Neural cell (in vitro differentiated cells): ENCODE results near the gene RASD2. TPM values are rescaled to one million over a fixed set of nuclear protein-coding genes. Genes with fewer than 3 reads are reported as not detected.
"Not testable (repeated sequence)": the region's sequence is repeated elsewhere in the genome, so short reads cannot be mapped to it uniquely, and the experiment has no call there.

Experiments used
- H2AFZ ChIP-seq: fragments of 200-600, 300-800 bp; sonication (generic), shearing (Covaris generic); 2 replicates; pipeline ENCODE4 v1.6.0; 2014; ENCODE audit warnings: low read depth, mild to moderate bottlenecking, antibody characterized with exemption, low read length, moderate library complexity
- H3F3A ChIP-seq: fragments of 200-600 bp; shearing (Covaris generic); 2 replicates; pipeline ENCODE4 v1.6.1; 2016; ENCODE audit warnings: mild to moderate bottlenecking, moderate library complexity, mixed read lengths, antibody characterized with exemption, low read length; ENCODE audit not compliant: insufficient read depth, poor library complexity, severe bottlenecking
- H3K27ac ChIP-seq: fragments of 200-600, 300-800 bp; sonication (generic), shearing (Covaris generic); 2 replicates; pipeline ENCODE4 v1.5.1; 2014; ENCODE audit warnings: mild to moderate bottlenecking, low read length, moderate library complexity
- H3K27me3 ChIP-seq: fragments of 300-800, 200-600 bp; sonication (generic), shearing (Covaris generic); 2 replicates; pipeline ENCODE4 v1.6.0; 2014; ENCODE audit warnings: mild to moderate bottlenecking, low read depth, low read length, moderate library complexity; ENCODE audit not compliant: insufficient read depth
- H3K36me3 ChIP-seq: fragments of 300-800, 200-600 bp; sonication (generic), shearing (Covaris generic); 2 replicates; pipeline ENCODE4 v1.5.1; 2014; ENCODE audit warnings: mild to moderate bottlenecking, antibody characterized with exemption, low read length, moderate library complexity; ENCODE audit not compliant: insufficient read depth
- H3K4me2 ChIP-seq: fragments of 300-800, 200-600 bp; sonication (generic), shearing (Covaris generic); 2 replicates; pipeline ENCODE4 v1.6.0; 2014; ENCODE audit warnings: mild to moderate bottlenecking, low read length
- H3K4me3 ChIP-seq: fragments of 300-800, 200-600 bp; sonication (generic), shearing (Covaris generic); 2 replicates; pipeline ENCODE4 v1.5.1; 2014; ENCODE audit warnings: mild to moderate bottlenecking, low read length, moderate library complexity
- H3K79me2 ChIP-seq: fragments of 200-600 bp; shearing (Covaris generic); replicated peaks from 2 replicates; pipeline ENCODE4 v1.6.0; 2014; ENCODE audit warnings: mild to moderate bottlenecking, low read length, moderate library complexity; ENCODE audit not compliant: insufficient read depth
- H3K9ac ChIP-seq: fragments of 300-800, 200-600 bp; sonication (generic), shearing (Covaris generic); 2 replicates; pipeline ENCODE4 v1.6.1; 2016; ENCODE audit warnings: mild to moderate bottlenecking, low read length, mixed read lengths
- H3K9me2 ChIP-seq: fragments of 200-600 bp; shearing (Covaris generic); 2 replicates; pipeline ENCODE4 v1.6.1; 2016; ENCODE audit warnings: mild to moderate bottlenecking, low read length, mixed read lengths; ENCODE audit not compliant: insufficient read depth
- H3K9me3 ChIP-seq: fragments of 200-600, 300-800 bp; sonication (generic), shearing (Covaris generic); 2 replicates; pipeline ENCODE4 v1.6.1; 2016; ENCODE audit warnings: mild to moderate bottlenecking, mixed run types, low read length, moderate library complexity, mixed read lengths
- H4K20me1 ChIP-seq: fragments of 200-600 bp; shearing (Covaris generic); 2 replicates; pipeline ENCODE4 v1.6.1; 2016; ENCODE audit warnings: mild to moderate bottlenecking, mixed run types; ENCODE audit not compliant: insufficient read depth
- EP300 ChIP-seq: fragments of 450-650 bp; conservative IDR thresholded peaks from 2 replicates; pipeline ENCODE4 v1.6.1; 2014; ENCODE audit warnings: antibody characterized with exemption, mild to moderate bottlenecking, moderate library complexity; ENCODE audit not compliant: poor library complexity, severe bottlenecking
- EZH2 ChIP-seq: fragments of 200-600, 300-800 bp; shearing (Covaris generic), sonication (generic); IDR thresholded peaks from 2 replicates; pipeline ENCODE4 v1.6.1; 2014; ENCODE audit warnings: antibody characterized with exemption, low read length, borderline replicate concordance, mild to moderate bottlenecking; ENCODE audit not compliant: insufficient read depth, poor library complexity, severe bottlenecking
- MXI1 ChIP-seq: fragments of 450-650 bp; conservative IDR thresholded peaks from 2 replicates; pipeline ENCODE4 v1.6.1; 2014; ENCODE audit warnings: antibody characterized with exemption, mild to moderate bottlenecking; ENCODE audit not compliant: poor library complexity, severe bottlenecking
- POLR2AphosphoS5 ChIP-seq: IDR thresholded peaks from 2 replicates; pipeline ENCODE4 v1.6.1; 2012
- RAD21 ChIP-seq: fragments of 450-650 bp; conservative IDR thresholded peaks from 2 replicates; pipeline ENCODE4 v1.6.1; 2014; ENCODE audit warnings: antibody characterized with exemption, mild to moderate bottlenecking, moderate library complexity
- SMC3 ChIP-seq: fragments of 450-650 bp; conservative IDR thresholded peaks from 2 replicates; pipeline ENCODE4 v1.6.1; 2014; ENCODE audit warnings: antibody characterized with exemption, mild to moderate bottlenecking, moderate library complexity; ENCODE audit not compliant: poor library complexity
- TAF1 ChIP-seq: IDR thresholded peaks from 2 replicates; pipeline ENCODE4 v1.6.1; 2012; ENCODE audit warnings: low read depth
- polyA plus RNA-seq: library from polyadenylated mRNA; depleted of rRNA; stranded (reverse); fragments of >200 nt; gene quantifications from 2 replicates; pipeline ENCODE4 v1.2.3, GENCODE V29; 2014
- TF ChIP-seq, protein P1 (sequence below): IDR thresholded peaks from 2 replicates; pipeline ENCODE4 v1.6.1; 2012; ENCODE audit warnings: borderline replicate concordance
- TF ChIP-seq, protein P2 (sequence below): fragments of 450-650 bp; IDR thresholded peaks from 2 replicates; pipeline ENCODE4 v1.5.1; 2014; ENCODE audit warnings: antibody characterized with exemption, mild to moderate bottlenecking, moderate library complexity; ENCODE audit not compliant: poor library complexity, severe bottlenecking

The RASD2 gene
- polyA plus RNA-seq, 1 donor from 2014 or later, result 0.14 TPM

DNA sequence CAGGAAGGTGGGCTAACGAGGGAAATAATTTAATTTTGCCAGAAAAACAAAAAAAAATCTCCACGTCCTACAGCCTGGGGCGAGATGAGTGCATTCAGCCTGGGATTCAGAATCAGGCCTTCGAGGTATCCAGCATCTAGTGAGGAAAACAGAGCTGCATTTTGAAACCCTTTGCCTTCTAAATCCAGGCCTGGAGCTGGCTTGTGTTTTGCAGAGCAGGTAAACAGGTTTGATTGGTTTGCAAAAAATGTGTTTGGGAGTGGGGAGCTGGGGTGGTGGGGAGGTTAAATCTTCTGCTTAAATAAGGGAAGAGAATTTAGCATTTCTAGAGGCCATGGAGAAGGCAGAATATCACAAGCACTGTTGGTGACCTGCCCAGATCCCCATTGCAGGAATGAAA is 29.7 kb upstream of the RASD2 start:
- Histone ChIP-seq H3K9me3 (no peaks in the 10 kb centered on the region), H3K4me3 (no peak overlapping the region), H3K36me3 (no peaks in the 10 kb centered on the region), H3K4me2 (no peak overlapping the region), H3K27me3 (no peaks in the 10 kb centered on the region), H3K27ac (no peak overlapping the region), H3K9ac (no peak overlapping the region), H3K9me2 (no peaks in the 10 kb centered on the region), H3K79me2 (no peaks in the 10 kb centered on the region), H3F3A (no peaks in the 10 kb centered on the region), H4K20me1 (no peaks in the 10 kb centered on the region), H2AFZ (no peak overlapping the region)
- TF ChIP-seq MXI1, result no peak
- no peak for TF ChIP-seq POLR2AphosphoS5
- no peak for TF ChIP-seq TAF1
- no peak for TF ChIP-seq EZH2
- no peak for TF ChIP-seq EP300
- TF ChIP-seq, protein P1, sequence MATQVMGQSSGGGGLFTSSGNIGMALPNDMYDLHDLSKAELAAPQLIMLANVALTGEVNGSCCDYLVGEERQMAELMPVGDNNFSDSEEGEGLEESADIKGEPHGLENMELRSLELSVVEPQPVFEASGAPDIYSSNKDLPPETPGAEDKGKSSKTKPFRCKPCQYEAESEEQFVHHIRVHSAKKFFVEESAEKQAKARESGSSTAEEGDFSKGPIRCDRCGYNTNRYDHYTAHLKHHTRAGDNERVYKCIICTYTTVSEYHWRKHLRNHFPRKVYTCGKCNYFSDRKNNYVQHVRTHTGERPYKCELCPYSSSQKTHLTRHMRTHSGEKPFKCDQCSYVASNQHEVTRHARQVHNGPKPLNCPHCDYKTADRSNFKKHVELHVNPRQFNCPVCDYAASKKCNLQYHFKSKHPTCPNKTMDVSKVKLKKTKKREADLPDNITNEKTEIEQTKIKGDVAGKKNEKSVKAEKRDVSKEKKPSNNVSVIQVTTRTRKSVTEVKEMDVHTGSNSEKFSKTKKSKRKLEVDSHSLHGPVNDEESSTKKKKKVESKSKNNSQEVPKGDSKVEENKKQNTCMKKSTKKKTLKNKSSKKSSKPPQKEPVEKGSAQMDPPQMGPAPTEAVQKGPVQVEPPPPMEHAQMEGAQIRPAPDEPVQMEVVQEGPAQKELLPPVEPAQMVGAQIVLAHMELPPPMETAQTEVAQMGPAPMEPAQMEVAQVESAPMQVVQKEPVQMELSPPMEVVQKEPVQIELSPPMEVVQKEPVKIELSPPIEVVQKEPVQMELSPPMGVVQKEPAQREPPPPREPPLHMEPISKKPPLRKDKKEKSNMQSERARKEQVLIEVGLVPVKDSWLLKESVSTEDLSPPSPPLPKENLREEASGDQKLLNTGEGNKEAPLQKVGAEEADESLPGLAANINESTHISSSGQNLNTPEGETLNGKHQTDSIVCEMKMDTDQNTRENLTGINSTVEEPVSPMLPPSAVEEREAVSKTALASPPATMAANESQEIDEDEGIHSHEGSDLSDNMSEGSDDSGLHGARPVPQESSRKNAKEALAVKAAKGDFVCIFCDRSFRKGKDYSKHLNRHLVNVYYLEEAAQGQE, result no peak
- TF ChIP-seq RAD21, result no peak
- TF ChIP-seq, protein P2, sequence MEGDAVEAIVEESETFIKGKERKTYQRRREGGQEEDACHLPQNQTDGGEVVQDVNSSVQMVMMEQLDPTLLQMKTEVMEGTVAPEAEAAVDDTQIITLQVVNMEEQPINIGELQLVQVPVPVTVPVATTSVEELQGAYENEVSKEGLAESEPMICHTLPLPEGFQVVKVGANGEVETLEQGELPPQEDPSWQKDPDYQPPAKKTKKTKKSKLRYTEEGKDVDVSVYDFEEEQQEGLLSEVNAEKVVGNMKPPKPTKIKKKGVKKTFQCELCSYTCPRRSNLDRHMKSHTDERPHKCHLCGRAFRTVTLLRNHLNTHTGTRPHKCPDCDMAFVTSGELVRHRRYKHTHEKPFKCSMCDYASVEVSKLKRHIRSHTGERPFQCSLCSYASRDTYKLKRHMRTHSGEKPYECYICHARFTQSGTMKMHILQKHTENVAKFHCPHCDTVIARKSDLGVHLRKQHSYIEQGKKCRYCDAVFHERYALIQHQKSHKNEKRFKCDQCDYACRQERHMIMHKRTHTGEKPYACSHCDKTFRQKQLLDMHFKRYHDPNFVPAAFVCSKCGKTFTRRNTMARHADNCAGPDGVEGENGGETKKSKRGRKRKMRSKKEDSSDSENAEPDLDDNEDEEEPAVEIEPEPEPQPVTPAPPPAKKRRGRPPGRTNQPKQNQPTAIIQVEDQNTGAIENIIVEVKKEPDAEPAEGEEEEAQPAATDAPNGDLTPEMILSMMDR, result no peak
- no peak for TF ChIP-seq SMC3

DNA sequence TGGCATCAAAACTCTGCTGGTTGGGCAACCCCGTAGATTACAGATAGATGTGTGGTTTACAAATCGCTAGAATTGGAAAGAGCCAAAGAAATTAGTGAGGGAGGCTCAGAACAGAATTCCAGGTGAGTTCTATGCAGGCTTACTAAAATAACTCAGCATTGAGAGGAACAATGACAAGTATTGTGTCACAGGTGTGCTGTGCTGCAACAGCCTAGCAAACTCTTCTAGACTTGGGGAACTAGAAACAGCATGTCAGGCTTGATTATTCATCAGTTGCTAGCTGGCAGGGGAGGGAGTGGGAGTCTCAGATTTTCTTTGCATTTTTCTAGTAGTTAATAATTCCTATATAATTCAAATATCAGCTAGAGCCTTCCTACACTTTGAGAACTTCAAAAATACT is 26.3 kb upstream of the RASD2 start:
- Histone ChIP-seq H3K36me3 (no peaks in the 10 kb centered on the region), H3K27me3 (no peaks in the 10 kb centered on the region), H3K4me2 (no peak overlapping the region), H3K79me2 (no peaks in the 10 kb centered on the region), H2AFZ (no peak overlapping the region), H3K9ac (no peak overlapping the region), H3K9me2 (no peaks in the 10 kb centered on the region), H3K27ac (no peak overlapping the region), H3K9me3 (no peaks in the 10 kb centered on the region), H3F3A (no peaks in the 10 kb centered on the region), H3K4me3 (no peak overlapping the region), H4K20me1 (no peaks in the 10 kb centered on the region)
- TF ChIP-seq MXI1 (no peak), EP300 (no peak), SMC3 (no peak), RAD21 (no peak)
- TF ChIP-seq, protein P1, result no peak

DNA sequence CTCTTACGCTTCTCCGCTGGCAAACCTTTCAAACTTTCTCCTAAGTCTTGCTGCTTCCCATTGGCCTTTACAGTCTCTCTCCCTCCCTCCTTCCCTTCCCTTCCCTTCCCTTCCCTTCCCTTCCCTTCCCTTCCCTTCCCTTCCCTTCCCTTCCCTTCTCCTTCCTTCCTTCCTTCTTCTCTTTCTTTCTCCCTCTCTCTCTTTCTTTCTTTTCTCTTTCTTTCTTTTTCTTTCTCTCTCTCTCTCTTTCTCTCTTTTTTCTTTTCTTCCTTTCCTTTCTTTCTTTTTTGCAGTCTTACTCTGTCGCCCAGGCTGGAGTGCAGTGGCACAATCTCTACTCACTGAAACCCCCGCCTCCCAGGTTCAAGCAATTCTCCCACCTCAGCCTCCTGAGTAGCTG is 24.7 kb upstream of the RASD2 start:
- not testable (repeated sequence) for H3K79me2 ChIP-seq, H3K9ac ChIP-seq, H4K20me1 ChIP-seq, H3K9me3 ChIP-seq, H3K9me2 ChIP-seq, H3K4me3 ChIP-seq, H3K36me3 ChIP-seq, H3F3A ChIP-seq, H3K4me2 ChIP-seq, H3K27ac ChIP-seq, H3K27me3 ChIP-seq, H2AFZ ChIP-seq
